NCI-H128 (cell line): ENCODE measurements around the gene LDB2.

Experiments
- DNase-seq: peaks from one replicate; lab custom pipeline; 2025; ENCODE audit not compliant: unreplicated experiment; lab: John Stamatoyannopoulos, UW

Gene LDB2

DNA sequence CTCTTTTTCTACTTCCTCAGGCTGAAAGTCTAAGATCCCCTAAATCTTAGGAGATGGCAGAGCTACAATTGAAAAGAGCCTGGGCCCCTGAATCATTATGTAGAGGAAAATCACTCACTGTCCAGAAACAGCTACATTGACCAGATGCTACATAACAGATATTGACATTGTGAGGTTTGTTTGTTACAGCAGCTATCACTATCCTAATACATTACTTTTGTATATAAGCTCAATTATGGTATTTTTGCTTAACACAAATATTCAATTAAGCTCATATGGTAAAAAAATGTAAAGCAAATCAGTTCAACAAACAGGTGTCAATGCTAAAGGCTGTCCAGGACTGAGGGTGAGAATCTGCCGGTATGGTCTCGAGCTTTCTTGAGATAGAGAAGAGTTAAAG is 89.4 kb downstream of the LDB2 start:
- DNase-seq, result no peak

GRCh38 chr4:16807355-16807754 is 91.1 kb downstream of the LDB2 start:
- no peak for DNase-seq

DNA sequence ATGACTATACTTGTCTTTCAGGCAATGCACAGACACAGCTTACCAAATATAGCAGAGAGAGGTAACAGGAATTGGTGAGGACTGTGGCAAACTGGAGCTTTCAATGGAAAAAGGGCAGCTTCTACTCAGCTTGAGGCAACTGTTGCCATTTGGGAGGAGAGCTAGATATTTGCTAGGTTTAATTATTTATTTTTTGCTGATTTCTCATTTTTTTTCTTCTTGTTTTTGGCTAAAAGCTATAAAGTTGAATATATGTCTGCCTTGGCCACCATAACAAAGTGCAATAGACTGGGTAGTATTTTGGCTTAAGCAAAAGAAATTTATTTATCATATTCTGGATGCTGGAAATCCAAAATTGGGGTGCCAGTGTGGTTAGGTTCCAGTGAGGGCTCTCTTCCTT is 93.9 kb downstream of the LDB2 start:
- DNase-seq, result no peak

GRCh38 chr4:16802044-16802443 is 96.4 kb downstream of the LDB2 start:
- no peak for DNase-seq

DNA sequence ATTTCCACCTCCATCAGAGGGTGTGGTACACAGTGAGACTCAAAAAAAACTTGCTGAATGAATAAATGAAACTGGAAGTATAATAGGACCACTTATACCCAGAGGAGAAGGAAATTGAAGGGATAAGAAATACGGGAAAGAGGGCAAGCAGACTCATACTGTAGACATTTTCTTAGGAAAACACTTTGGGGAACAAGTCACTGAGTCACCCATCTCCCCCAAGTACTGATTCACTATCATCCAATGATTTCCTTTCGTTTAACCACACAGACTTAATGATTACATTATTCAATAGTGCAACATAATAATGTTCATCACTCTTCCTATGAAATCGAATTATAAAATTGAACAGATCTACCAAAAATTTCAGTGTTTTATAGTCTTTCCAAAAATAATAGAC is 97.1 kb downstream of the LDB2 start:
- DNase-seq, result no peak

- DNase-seq, result no peak
Observed at GRCh38 chr4:16794816-16795445, 103.5 kb downstream of the LDB2 start.

DNA sequence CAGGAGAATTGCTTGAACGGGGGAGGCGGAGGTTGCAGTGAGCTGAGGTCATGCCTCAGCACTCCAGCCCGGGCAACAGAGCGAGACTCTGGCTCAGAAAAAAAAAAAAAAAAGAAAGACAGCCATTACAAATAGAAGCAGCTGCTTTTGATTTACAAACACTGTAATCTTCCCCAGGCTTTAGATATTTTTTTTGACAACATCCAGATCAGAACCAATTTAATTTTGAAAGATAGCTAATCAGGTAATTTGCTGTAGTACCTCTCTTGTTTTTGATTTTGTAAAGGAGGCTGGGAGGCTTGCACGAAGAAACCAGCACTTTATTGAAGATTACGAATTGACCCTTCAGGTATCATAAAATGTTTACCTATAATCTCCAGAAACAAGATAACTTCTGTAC is 107.0 kb downstream of the LDB2 start:
- no peak for DNase-seq

DNA sequence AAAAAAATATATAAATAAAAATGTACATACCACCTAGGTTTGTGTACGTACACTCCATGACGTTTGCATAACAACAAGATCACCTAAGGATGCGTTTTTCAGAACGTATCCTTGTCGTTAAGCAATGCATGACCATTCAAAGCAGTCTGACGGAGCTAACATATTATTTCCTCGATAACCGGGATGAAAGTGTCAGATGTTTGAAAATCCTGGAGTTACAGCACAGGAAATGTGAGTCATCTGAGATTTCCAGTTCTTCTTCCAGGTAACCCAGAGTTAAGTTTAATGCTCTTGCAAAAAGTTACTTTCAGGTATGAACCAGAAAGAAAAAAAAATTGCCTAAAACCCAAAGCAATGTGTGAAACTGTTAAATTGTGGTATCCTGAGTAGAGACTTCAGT is 107.9 kb downstream of the LDB2 start:
- DNase-seq, result no peak

DNA sequence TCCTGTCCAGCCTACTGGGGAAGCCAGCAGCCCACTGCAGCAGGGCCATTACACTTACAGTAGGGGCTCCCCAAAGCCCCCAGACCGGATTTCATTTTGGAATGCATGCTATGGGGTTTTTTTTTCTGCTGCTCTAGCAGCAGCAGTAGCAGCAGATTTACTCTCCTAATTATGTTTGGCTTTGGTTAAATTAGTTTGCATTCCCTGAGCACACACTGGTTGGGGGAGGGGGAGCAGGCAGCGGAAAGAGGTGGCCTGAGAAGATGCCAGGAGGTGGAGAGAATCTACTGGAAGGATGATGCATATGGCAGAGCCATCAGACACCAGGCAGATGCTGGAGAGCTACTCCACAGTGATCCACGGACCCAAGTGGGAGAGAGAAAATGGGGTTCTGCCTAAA is 109.6 kb downstream of the LDB2 start:
- DNase-seq, result no peak

DNA sequence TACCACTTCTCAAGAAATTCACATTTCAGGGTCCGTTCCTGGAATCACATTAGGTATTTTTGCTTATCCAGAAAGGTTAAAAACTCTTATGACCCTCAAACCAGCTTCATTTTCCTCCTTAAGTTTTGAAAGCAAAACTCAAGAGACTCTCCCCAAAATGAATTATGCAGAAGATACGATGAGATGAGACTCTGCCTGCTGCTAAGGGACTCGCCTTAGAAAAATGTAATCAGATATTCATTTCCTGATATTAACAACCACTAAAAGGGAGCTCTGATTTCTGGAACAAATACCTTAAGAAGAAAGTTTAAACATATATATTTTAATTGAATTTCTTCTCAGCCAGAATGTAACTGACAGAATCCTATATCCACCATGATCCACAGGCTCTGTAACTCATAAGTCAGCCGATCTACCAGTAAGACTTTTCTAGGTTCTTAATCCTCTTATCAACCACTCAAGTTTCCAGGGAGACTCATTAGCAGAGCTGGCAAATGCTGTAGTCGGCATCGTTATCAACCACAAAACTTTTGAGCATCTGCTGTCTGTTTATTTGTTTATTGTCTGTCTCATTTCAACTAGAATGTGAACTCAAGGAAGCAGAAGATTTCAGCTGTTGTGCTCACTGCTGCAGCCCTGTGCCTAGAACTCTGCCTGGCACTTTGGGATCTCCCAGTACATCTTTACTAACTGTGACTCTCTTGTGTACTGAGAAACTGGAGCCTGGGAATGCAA is 112.5 kb downstream of the LDB2 start:
- no peak for DNase-seq

DNA sequence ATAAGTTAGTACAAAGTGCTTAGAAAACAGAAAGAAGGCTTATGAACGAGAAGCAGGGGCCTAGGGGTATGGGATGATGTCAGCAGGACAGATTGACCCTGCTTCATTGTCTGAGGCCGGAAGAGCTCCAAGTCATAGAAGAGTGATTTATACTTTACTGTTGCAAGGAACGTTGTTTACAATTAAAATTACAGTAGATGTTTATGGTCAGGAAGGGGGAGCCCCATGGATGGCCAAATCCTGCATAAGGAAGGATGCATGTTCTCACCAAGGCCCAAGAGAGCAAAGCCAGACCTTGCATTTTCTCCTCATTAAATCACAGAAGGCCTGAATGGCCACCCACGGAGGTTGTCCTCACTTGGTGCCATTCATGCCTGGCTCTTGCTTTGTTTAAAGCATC is 115.3 kb downstream of the LDB2 start:
- no peak for DNase-seq

GRCh38 chr4:16779028-16779675 is 119.3 kb downstream of the LDB2 start:
- DNase-seq, result no peak

GRCh38 chr4:16777726-16778125 is 120.7 kb downstream of the LDB2 start:
- no peak for DNase-seq

- DNase-seq, result no peak
Observed at GRCh38 chr4:16775411-16776154, 122.9 kb downstream of the LDB2 start.

DNA sequence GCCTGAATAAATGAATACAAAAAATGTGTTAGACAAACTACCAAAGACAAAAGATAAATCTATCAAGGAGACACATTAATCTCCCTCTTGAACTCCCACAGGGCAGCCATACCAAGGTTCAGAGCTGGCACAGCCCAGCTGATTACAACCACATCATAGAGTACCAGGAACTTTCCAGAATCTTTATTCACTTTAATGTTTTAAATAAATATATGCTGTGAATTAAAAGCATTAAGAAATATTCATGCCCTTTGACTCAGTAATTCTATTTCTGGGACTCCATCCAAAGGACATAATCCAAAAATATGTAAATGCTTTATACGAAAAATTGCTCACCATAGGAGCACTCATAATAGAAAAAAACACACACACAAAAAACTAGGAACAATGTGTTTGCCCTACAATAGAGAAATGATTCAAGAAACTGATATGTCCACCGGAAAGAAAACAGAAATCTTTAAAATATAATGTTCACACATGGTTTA is 126.0 kb downstream of the LDB2 start:
- no peak for DNase-seq

DNA sequence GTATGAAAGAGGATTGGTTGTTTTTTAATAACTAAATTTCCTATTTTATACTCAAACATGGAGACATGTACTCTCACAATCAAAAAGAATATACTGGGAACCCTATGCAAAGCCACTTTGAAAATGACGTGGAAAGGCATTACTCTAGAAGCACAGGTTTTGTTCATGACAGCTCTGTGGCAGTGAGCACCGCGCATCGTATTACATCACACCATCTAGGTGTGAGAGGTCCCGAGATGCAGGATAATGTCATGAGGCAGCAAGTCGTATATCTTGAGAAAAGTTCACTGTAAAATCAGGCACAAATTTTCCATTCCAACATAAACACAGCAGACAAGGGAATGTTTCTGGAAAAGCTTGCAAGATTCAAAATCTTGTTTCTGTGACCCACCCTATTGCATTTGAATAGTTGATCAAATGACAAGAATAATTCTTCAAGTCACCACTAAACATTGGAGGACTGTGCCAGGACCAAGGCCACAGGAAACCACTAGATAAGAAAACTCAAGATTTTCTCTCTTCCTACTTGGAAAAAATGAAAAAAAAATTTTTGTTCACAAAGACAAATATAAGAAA is 127.6 kb downstream of the LDB2 start:
- DNase-seq, result no peak

DNA sequence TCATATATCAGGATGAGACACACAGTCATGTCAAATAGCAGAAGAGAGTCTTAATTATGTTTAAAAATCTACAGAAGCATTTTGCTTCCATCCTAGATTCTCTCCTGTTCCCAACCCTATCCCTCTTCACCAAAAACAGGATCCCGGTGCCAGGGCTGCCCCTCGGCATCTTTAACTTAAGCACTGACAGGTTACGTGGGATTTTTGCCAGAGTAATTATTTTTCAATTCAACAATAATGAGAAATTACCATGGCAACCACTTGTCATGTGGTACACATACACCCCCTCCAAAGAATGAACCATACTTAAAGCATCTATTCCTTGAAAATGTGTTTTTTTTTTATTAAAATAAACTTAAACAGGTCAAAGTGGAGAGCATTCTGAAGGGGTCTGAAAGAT is 130.6 kb downstream of the LDB2 start:
- DNase-seq, result no peak

DNA sequence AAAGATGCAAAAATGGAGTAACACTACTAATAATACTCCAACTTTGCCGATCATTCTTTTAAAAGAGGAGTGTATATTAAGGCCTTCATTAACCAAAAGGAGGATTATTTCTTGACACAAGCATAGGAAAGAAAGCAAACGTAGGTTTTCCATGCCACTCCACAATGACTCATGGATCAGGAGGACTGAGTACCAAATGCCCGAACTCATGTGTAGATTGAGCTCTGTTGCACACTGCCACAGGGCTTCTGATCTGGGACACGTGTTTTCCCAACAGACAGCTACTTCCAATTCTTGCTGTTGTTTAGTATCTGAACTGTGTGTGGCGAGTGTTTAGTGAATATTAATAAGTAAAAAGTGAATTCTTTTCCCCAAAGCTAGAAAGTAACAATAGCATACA is 131.2 kb downstream of the LDB2 start:
- DNase-seq, result no peak

DNA sequence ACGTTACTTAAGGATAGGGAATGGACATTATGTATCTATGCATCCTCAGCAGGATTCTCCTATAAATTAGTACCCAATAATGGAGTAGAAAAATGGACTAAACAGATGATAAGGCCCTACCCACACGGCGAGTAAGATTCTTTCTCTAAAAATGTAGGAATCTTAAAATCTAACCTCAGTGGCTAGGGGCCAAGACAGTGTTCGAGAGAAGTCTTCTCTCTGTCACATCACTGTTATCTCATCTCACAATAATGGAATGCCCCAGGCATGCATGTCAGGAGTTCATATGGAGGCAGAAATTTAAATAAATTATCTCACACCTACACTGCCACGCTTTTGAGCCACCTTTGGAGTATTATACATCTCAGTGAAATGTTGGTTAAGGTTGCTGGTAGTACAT is 132.9 kb downstream of the LDB2 start:
- DNase-seq, result no peak

- DNase-seq, result no peak
Observed at GRCh38 chr4:16764622-16765021, 133.8 kb downstream of the LDB2 start.

- no peak for DNase-seq
Observed at GRCh38 chr4:16760617-16761363, 137.7 kb downstream of the LDB2 start.
